GM13977 (cell line): Measurements from ENCODE around the gene FTO.

Experiments
- DNase-seq: peaks from one replicate; pipeline ENCODE4 v3.0.0; 2012; ENCODE audit warnings: low spot score
- in situ Hi-C: fragments of 300-500 bp; cut with MboI; formaldehyde crosslinking; loops from one replicate; pipeline ENCODE4 v1.12.0; 2022; ENCODE audit warnings: low sequenced_read_pairs, low pct_unique_long_range_greater_than_20kb, mixed read lengths, inconsistent platforms; ENCODE audit not compliant: unreplicated experiment
- TF ChIP-seq, protein P1 (sequence below): IDR thresholded peaks from 2 replicates; pipeline ENCODE4 v1.5.1; 2012; ENCODE audit warnings: mild to moderate bottlenecking, control low read depth; ENCODE audit not compliant: insufficient read depth; ENCODE audit errors: extremely low read depth, missing control alignments

Gene FTO

DNA sequence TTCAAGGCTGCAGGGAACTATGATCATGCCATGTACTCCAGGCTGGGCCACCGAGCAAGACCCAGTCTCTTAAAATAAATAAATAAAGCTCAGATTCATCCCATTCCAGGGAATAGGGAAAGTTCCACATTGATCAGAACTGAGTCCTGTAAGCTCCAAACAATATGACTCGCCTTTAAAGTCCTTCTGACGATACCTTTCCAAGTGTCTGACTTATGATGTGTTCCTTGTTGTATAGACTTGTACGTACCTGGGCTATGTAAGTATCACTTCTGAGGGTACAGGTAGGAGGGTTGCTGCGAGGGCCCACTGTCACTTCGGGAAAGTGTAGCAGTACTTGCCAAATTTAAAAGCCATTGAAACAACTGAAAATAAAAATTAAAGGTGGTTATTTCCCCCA, 329.8 kb downstream of the FTO start:
- in situ Hi-C loops = no loop called here
- TF ChIP-seq, protein P1, sequence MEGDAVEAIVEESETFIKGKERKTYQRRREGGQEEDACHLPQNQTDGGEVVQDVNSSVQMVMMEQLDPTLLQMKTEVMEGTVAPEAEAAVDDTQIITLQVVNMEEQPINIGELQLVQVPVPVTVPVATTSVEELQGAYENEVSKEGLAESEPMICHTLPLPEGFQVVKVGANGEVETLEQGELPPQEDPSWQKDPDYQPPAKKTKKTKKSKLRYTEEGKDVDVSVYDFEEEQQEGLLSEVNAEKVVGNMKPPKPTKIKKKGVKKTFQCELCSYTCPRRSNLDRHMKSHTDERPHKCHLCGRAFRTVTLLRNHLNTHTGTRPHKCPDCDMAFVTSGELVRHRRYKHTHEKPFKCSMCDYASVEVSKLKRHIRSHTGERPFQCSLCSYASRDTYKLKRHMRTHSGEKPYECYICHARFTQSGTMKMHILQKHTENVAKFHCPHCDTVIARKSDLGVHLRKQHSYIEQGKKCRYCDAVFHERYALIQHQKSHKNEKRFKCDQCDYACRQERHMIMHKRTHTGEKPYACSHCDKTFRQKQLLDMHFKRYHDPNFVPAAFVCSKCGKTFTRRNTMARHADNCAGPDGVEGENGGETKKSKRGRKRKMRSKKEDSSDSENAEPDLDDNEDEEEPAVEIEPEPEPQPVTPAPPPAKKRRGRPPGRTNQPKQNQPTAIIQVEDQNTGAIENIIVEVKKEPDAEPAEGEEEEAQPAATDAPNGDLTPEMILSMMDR = no peak
- no peak for DNase-seq

DNA sequence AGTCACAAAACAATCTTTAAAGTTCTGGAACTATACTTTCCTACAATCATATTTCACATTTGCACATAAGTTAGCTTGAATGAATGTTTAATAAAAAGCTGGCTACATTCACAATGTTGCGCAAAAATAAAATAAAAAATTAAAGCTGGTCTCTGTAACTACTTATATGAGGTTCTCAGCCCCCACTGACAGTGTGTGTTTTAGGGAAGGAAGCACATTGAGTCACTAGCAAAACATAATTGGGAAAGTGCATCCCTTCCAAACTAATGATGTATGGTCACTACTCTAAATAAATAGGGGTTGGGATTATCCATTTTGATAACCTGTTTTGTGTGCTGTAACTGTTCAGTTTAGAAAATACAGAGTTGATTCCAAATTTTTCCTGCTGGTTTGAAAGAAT, 330.7 kb downstream of the FTO start:
- DNase-seq = no peak
- TF ChIP-seq, protein P1 = no peak

DNA sequence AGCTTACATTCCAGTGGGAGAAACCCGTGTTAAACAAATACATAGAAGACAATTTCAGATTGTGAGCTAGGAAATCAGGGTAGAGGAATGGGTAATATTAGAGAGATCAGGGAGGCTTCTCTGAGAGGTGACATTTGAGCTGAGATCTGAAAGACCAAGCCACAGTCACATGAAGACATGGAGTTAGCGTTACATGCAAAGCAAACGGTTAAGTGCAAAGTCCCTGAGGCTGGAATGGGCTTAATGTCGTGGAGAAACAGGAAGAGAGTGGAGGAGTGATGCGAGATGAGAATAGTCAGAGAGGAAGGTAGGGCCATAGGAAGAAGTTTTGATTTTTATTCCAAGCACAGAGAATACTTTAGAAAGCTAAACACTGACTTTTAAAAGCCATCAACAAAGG, 336.5 kb downstream of the FTO start:
- no peak for DNase-seq
- in situ Hi-C loops = no loop called here
- TF ChIP-seq, protein P1 = no peak

More for the DNA sequence above, 330.7 kb downstream of the FTO start:
- in situ Hi-C loops = no loop called here

DNA sequence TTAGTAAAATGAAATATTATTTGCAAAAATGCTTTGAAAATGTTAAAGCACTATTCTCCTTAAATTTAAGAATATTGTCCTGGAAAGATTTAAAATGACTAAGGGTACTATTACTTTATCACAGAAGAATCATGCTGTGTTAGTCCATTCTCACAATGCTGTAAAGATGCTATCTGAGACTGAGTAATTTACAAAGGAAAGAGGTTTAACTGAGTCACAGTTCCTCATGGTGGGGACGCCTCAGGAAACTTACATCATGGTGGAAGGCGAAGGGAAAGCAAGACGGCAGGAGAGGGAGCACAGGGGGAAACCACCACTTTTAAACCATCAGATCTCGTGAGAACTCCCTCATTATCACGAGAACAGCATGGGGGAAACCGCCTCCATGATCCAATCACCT, 337.0 kb downstream of the FTO start:
- no peak for DNase-seq
- TF ChIP-seq, protein P1 = no peak
- in situ Hi-C loops = no loop called here

DNA sequence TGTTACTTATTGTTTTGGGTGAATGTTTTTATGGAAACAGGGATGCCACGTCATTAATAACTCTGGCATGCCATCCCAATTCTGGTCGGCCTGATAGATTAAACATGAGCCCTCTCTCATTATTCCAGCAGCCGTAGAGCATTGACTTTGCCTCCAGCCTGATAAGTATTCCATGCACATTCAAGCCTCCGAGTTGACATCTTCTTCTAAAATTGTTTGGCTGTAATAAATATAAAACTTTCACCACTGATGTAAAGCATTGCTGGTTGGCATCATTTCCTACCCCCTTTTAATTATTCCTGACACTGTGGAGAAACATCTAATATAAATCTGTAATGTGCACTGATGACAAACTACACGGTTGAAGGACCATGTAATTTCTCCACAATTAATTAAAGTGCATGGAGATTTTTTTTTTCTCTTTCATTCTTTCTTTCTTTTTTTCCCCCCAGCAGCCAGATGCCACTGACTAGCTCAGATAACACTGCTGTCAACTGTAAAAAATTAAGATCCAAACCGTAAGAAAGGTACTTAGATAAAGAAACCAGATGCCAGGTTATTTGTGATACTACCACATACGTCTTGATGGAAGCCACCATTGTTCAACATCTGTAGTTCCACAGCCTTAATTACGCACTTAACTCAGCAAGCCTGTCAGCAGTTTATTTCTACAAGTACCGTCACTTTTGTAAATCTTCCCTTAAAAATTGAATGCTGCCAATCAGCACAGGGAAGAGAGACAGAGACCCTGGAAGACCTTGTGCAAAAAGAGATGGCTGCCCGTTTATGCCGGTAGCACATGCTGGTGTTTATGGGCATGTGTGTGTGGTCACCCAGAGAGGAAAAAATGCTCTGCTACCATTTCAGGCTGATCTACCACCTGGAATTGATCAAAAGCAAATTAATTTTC, 344.9 kb downstream of the FTO start:
- in situ Hi-C loops = no loop called here
- TF ChIP-seq, protein P1 = no peak
- DNase-seq = no peak

DNA sequence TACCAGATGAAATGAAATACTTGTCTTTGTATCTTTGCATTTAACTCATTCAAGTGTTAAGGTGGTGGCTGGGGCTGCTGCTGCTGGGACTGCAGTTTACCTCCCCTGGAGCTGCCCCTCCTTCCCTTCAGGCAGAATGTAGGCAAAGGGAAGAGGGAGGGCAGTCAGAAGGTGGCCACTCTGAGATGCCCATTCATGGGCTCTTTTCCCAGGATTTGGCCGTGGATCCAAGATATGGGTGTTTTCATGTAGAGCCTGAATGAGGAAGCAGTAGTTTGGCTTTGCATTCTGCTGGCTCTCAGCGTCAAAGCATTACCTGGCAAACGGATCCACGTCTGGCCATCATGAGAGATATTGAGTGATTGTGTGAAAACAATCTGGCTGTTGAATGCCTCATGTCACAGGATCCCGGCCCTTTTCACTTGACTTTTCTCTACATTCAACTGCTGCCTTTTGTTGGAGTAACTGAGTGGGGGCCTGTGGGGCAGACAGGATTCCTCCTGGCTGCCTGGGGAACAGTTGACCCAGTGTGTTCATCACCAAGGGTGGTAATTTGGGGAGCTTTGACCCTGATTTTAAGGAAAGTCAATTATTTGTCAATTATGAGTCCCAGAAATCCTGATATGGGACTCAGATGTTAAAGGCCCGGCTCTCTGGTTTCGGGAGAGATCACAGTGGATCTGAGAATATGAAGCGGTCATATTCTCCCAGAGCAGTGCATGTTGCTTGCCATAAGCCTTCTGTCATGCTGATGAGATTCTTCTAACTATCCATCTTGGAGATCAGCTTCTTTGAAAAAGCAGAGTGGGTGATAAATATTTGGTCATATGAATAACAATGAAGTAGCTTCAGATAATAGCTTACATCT, 345.9 kb downstream of the FTO start:
- TF ChIP-seq, protein P1 = no peak
- in situ Hi-C loops = no loop called here
- no peak for DNase-seq
